ENCODE data around the gene NUMBL.

- TF ChIP-seq POLR2AphosphoS5 (IDR thresholded peaks at IDR 0.05; ENCODE audit: low read depth, low read length), result no peak
- TF ChIP-seq REST (IDR thresholded peaks at IDR 0.05; ENCODE audit: insufficient read depth in 1 of 2, low read depth in 2 of 2, low read length in 2 of 2), result no peak
Measured at GRCh38 chr19:40672038-40672437, 18.4 kb downstream of the NUMBL start.
